Right lobe of liver (tissue), 4 donors: ENCODE data around the gene PNCK.

Source experiments
- CTCF ChIP-seq, 4 donors: fragments of 200-600 bp in 3 of 4; fragments of 450-650 bp in 1 of 4; IDR thresholded peaks; one replicate each; pipeline versions ENCODE4 v1.5.1 to v1.8.0; 2016 to 2022; ENCODE audit warnings: antibody characterized with exemption in 4 of 4, mild to moderate bottlenecking in 2 of 4
- POLR2A ChIP-seq: fragments of 450-650 bp; IDR thresholded peaks from one replicate; pipeline ENCODE4 v1.6.1; 2017; ENCODE audit warnings: antibody characterized with exemption, mild to moderate bottlenecking
- donor health status: DM: no; HTN: no; CAD: no.
- donor health status: DM: no; HTN: no; CAD: no.
- donor health status: DM: no; HTN: yes; CAD: no.

DNA sequence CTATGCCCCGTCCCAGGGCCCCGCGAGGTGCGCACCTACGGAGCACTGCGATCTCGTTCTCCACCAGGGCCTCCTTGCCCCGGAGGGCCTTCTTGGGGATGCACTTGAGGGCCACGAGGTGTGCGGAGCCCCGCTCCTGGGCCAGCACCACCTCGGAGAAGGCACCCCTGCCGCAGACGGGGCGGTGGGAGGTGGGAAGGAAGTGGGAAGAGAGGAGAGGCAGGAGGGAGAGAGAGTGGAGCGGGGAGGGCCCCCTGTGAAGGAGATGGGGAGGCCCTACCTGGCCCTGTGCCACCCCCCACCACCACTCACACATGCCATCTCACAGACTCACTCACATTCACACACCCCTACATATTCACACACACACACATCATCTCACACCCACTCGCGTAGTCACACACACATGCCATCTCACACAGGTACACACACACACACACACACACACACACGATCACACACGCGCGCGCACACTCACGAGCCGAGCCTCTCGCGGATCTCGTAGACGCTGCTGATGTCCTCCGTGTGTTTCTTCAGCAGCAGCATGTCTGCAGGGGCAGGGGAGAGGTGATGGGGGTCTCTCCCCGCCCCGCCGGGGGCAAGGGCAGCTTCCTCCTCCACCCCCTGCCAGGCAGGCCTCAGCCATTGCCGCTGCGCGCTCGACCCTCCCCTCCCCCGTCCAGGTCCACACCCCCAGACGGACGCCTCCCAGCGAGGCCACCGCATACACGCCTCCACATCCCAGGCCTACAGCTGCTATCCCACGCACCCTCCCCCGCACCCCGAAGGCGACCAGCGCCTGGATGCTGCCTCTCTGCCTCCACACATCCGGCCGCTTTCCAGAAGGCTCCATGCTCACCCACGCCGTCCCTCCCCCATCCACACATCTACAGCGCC is 834 bp downstream of the PNCK start:
- TF ChIP-seq CTCF (IDR thresholded peaks at IDR 0.05), result no peak
- no peak for TF ChIP-seq POLR2A
